Endothelial cell (in vitro differentiated cells): ENCODE data around the gene FCHO2. TPM values are rescaled to one million over a fixed set of nuclear protein-coding genes. Genes with fewer than 3 reads are reported as not detected.

Experiments used
- DNase-seq: peaks from one replicate; pipeline ENCODE4 v3.0.0; 2021; ENCODE audit warnings: low spot score
- H3K27ac Mint-ChIP-seq: one replicate; pipeline ENCODE4 v1.8.0; 2021; ENCODE audit warnings: mixed read lengths, inconsistent platforms; ENCODE audit not compliant: unreplicated experiment
- H3K27me3 Mint-ChIP-seq: one replicate; pipeline ENCODE4 v1.8.0; 2021; ENCODE audit warnings: mild to moderate bottlenecking, moderate library complexity, mixed read lengths, inconsistent platforms; ENCODE audit not compliant: unreplicated experiment
- H3K36me3 Mint-ChIP-seq: one replicate; pipeline ENCODE4 v1.8.0; 2021; ENCODE audit warnings: mild to moderate bottlenecking, low read depth, mixed read lengths, inconsistent platforms; ENCODE audit not compliant: unreplicated experiment
- H3K4me1 Mint-ChIP-seq: one replicate; pipeline ENCODE4 v1.8.0; 2021; ENCODE audit warnings: mild to moderate bottlenecking, mixed read lengths, inconsistent platforms; ENCODE audit not compliant: unreplicated experiment
- H3K4me3 Mint-ChIP-seq: one replicate; pipeline ENCODE4 v1.8.0; 2021; ENCODE audit warnings: mild to moderate bottlenecking, mixed read lengths, inconsistent platforms; ENCODE audit not compliant: unreplicated experiment
- H3K9me3 Mint-ChIP-seq: one replicate; pipeline ENCODE4 v1.8.0; 2021; ENCODE audit warnings: mixed read lengths, inconsistent platforms; ENCODE audit not compliant: unreplicated experiment
- total RNA-seq: library from RNA; stranded (reverse); fragmentation: NEBNext Ultra II Directional; extraction: Animal tissue kit (Norgen Biotek cat#: 25700); gene quantifications from one replicate; pipeline ENCODE4 v1.2.1, GENCODE V29; 2021; ENCODE audit not compliant: unreplicated experiment
- TF ChIP-seq, protein P1 (sequence below): fragments of 200-600 bp; sonication (generic); IDR thresholded peaks from one replicate; pipeline ENCODE4 v1.5.0; 2021; ENCODE audit warnings: antibody characterized with exemption; ENCODE audit not compliant: unreplicated experiment

The FCHO2 gene
- total RNA-seq, 1 donor from 2014 or later, result 41.9 TPM

DNA sequence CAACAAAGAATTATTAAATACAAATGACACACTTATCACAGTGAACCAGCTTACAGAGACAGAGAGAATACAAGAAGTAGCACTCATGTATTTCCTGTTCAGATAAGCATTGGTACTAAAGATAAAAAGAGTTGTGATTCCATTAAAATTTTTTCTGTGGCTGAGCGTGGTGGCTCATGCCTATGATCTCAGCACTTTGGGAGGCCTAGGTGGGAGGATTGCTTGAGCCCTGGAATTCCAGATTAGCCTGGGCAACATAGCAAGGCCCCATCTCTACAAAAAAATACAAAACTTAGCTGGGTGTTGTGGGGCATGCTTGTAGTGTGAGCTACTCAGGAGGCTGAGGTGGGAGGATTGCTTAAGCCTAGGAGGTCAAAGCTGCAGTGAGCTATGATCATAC, 32.9 kb downstream of the FCHO2 start:
- peaks cover 3% of the 10 kb centered on the region for H3K4me1 Mint-ChIP-seq
- peaks cover 2% of the 10 kb centered on the region for H3K27me3 Mint-ChIP-seq
- TF ChIP-seq, protein P1, sequence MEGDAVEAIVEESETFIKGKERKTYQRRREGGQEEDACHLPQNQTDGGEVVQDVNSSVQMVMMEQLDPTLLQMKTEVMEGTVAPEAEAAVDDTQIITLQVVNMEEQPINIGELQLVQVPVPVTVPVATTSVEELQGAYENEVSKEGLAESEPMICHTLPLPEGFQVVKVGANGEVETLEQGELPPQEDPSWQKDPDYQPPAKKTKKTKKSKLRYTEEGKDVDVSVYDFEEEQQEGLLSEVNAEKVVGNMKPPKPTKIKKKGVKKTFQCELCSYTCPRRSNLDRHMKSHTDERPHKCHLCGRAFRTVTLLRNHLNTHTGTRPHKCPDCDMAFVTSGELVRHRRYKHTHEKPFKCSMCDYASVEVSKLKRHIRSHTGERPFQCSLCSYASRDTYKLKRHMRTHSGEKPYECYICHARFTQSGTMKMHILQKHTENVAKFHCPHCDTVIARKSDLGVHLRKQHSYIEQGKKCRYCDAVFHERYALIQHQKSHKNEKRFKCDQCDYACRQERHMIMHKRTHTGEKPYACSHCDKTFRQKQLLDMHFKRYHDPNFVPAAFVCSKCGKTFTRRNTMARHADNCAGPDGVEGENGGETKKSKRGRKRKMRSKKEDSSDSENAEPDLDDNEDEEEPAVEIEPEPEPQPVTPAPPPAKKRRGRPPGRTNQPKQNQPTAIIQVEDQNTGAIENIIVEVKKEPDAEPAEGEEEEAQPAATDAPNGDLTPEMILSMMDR, result no peak
- no peak for DNase-seq
- H3K27ac Mint-ChIP-seq, result no peak overlapping the region
- H3K4me3 Mint-ChIP-seq, result no peak overlapping the region
- H3K9me3 Mint-ChIP-seq, result no peaks in the 10 kb centered on the region
- peaks cover 13% of the 10 kb centered on the region for H3K36me3 Mint-ChIP-seq

DNA sequence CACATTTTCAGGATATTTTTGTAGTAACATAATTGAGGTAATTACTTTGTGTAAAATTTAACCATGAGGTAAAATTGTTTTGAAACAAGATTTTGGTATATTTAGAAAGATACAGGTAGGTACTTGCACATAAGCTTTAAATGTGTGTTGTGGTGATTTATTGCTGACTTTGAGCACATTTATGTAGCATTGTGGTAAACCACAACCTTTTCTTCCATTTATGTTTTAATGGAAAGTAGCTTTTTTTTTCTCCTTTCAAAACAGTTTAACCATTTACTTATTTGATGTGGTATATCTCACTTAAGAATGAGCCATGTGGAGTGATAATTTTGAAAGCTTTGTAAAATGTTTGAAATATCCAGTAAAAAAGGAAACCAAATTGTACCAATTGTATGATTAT, 35.6 kb downstream of the FCHO2 start:
- H3K27ac Mint-ChIP-seq, result no peak overlapping the region

DNA sequence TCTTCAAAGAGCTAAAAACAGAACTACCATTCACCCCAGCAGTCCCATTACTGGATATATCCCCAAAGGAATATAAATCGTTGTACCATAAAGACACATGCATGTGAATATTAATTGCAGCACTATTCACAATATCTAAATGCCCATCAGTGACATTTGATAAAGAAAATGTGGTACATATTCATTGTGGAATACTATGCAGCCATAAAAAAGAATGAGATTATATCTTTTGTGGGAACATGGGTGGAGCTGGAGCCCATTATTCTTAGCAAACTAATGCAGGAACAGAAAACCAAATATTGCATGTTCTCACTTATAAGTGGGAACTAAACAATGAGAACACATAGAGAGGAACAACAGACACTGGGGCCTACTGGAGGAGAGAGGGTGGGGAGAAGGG, 38.7 kb downstream of the FCHO2 start:
- Mint-ChIP-seq H3K27ac (no peak overlapping the region), H3K4me3 (peak overlapping the region; percentile 52), H3K4me1 (no peaks in the 10 kb centered on the region), H3K36me3 (peaks cover 30% of the 10 kb centered on the region), H3K9me3 (no peaks in the 10 kb centered on the region), H3K27me3 (peaks cover 2% of the 10 kb centered on the region)
- TF ChIP-seq, protein P1, result no peak
- DNase-seq, result no peak

More for the DNA sequence above, 35.6 kb downstream of the FCHO2 start:
- TF ChIP-seq, protein P1, result no peak
- Mint-ChIP-seq H3K9me3 (no peaks in the 10 kb centered on the region), H3K4me3 (no peak overlapping the region), H3K4me1 (peaks cover 3% of the 10 kb centered on the region), H3K27me3 (peaks cover 2% of the 10 kb centered on the region), H3K36me3 (peaks cover 25% of the 10 kb centered on the region)
- DNase-seq, result no peak

DNA sequence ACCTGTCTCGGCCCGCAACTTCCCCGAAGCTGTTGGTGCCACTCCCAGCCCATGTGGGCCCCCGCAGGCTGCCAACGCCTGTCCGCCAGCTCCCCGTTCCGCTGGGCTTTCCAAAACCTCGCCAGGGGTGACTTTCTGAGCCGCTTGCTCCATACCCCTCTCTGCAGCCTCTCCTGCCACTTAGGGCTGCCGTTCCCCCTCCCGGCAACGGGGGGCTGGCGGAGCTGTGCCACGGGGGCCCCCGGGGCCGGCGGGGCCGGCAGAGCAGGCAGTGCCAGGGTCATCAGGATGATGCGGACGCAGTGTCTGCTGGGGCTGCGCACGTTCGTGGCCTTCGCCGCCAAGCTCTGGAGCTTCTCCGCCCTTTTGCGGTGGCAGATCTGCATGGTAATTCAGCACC, 40.8 kb downstream of the FCHO2 start:
- H3K4me3 Mint-ChIP-seq, result no peak overlapping the region
- H3K9me3 Mint-ChIP-seq, result no peaks in the 10 kb centered on the region
- peaks cover 2% of the 10 kb centered on the region for H3K27me3 Mint-ChIP-seq
- H3K4me1 Mint-ChIP-seq, result no peaks in the 10 kb centered on the region
- H3K27ac Mint-ChIP-seq, result no peak overlapping the region
- TF ChIP-seq, protein P1, result no peak
- DNase-seq, result no peak
- H3K36me3 Mint-ChIP-seq, result peaks cover 30% of the 10 kb centered on the region

DNA sequence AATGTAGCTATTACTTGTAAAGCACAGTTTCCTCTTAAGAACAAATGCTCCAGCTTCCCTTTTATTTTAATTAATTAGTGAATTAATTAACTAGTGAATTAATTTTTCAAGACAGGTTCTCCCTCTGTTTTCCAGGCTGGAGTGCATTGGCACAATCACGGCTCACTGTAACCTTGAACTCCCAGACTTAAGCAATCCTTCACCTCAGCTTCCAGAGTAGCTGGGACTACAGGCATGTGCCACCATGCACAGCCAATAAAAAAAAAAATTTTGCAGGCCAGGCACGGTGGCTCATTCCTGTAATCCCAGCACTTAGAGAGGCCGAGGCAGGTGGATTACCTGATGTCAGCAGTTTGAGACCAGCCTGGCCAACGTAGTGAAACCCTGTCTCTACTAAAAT, 44.1 kb downstream of the FCHO2 start:
- Mint-ChIP-seq H3K36me3 (peaks cover 11% of the 10 kb centered on the region), H3K4me1 (no peaks in the 10 kb centered on the region), H3K27me3 (no peaks in the 10 kb centered on the region), H3K9me3 (no peaks in the 10 kb centered on the region), H3K4me3 (no peak overlapping the region), H3K27ac (no peak overlapping the region)
- TF ChIP-seq, protein P1, result no peak
- DNase-seq, result no peak
